ENCODE results near the gene USP1. TPM values are rescaled to one million over a fixed set of nuclear protein-coding genes. Genes with fewer than 3 reads are reported as not detected.

The USP1 gene
- total RNA-seq, 2 experiments from 2014 or later = 26.2 to 28.3 TPM

DNA sequence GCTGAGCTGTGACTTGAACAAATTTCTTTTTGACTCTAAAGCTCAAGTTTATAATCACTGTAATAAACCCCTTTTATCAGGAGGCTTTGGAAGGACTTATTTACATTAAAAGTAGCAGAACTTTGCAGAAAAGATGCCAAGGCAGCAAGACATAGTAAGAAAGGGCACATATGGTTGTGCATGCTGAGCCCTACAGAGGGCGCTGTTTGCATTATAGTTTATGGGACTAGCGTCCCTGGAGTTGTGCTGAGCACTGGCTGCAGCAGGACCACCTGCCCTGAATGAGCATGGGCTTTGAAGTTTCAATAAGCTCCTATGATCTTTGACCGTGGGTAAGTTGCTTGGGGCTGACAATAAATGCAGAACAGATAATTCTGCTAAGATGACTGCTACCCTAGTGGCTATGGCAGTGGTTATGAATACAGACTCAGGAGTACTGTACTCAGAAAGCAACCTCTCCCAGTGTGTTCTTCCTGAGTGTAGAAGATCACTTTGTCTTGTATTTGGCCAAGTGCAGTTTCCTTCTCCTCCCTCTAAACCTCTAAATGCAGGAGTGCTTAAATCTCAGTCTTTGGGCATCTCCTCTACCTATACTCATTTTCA, 45.4 kb upstream of the USP1 start:
- no peaks in the 10 kb centered on the region for H3K36me3 ChIP-seq (ENCODE audit: insufficient read depth, low read length)
- H3K4me1 Mint-ChIP-seq (ENCODE audit: low read depth) = no peaks in the 10 kb centered on the region
- H3K9me3 Mint-ChIP-seq = no peaks in the 10 kb centered on the region
- H3K27me3 Mint-ChIP-seq = no peaks in the 10 kb centered on the region
- no peaks in the 10 kb centered on the region for H3K4me1 ChIP-seq (ENCODE audit: insufficient read depth, low read length)
- ATAC-seq (ENCODE audit: poor library complexity) = no peak
- DNase-seq = peak in 5 of 14 experiments; percentile 2 to 34 (median 8)
- H3K4me3 ChIP-seq (ENCODE audit: low read length) = no peak overlapping the region
- no peak overlapping the region for H3K4me3 Mint-ChIP-seq
- CTCF ChIA-PET = interaction anchor here (1.7 kb wide), 1 partner anchor 13 kb away, joined by 4 read pairs; no protein-coding TSS in a partner anchor
- intact Hi-C loops (cut with DNase I, micrococcal nuclease) = loop anchor here in 1 of 2 experiments (5.0 kb wide), 1 partner anchor 356 kb away; no protein-coding TSS in a partner anchor
- no peaks in the 10 kb centered on the region for H3K9me3 ChIP-seq (ENCODE audit: control insufficient read depth in 1 of 2, insufficient read depth in 1 of 2, low read length in 2 of 2)
- POLR2A ChIA-PET = no interaction called here
- no peak overlapping the region for H3K27ac Mint-ChIP-seq
- no peaks in the 10 kb centered on the region for H3K36me3 Mint-ChIP-seq (ENCODE audit: low read depth)
- H3K27ac ChIP-seq (ENCODE audit: low read depth in 1 of 2, low read length in 2 of 2) = no peak overlapping the region
- TF ChIP-seq, protein P1, sequence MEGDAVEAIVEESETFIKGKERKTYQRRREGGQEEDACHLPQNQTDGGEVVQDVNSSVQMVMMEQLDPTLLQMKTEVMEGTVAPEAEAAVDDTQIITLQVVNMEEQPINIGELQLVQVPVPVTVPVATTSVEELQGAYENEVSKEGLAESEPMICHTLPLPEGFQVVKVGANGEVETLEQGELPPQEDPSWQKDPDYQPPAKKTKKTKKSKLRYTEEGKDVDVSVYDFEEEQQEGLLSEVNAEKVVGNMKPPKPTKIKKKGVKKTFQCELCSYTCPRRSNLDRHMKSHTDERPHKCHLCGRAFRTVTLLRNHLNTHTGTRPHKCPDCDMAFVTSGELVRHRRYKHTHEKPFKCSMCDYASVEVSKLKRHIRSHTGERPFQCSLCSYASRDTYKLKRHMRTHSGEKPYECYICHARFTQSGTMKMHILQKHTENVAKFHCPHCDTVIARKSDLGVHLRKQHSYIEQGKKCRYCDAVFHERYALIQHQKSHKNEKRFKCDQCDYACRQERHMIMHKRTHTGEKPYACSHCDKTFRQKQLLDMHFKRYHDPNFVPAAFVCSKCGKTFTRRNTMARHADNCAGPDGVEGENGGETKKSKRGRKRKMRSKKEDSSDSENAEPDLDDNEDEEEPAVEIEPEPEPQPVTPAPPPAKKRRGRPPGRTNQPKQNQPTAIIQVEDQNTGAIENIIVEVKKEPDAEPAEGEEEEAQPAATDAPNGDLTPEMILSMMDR (IDR thresholded peaks at IDR 0.05) = no peak
- H3K27me3 ChIP-seq (ENCODE audit: control insufficient read depth in 1 of 2, insufficient read depth in 2 of 2, low read length in 2 of 2) = no peaks in the 10 kb centered on the region

DNA sequence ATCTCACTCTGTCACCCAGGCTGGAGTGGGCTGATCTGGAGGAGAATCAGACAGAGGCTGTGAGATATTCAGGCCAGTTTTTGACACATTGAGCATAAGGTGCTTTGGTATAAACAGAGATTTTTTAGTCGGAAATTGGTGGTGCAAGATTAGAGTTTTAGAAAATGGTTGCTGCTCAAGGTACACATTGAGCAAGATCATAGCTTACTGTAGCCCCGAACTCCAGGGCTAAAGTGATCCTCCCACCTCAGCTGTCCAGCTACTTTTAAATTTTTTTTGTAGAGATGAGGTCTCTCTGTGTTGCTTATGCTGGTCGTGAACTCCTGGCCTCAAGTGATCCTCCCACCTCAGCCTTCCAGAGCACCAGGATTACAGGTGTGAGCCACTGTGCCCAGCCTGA, 43.9 kb upstream of the USP1 start:
- ATAC-seq (ENCODE audit: poor library complexity) (no peak), DNase-seq (no peak)
- H3K27me3 Mint-ChIP-seq = no peaks in the 10 kb centered on the region
- no peak overlapping the region for H3K4me3 Mint-ChIP-seq
- Histone ChIP-seq H3K9me3 (ENCODE audit: control insufficient read depth in 1 of 2, insufficient read depth in 1 of 2, low read length in 2 of 2) (no peaks in the 10 kb centered on the region), H3K27ac (ENCODE audit: low read depth in 1 of 2, low read length in 2 of 2) (no peak overlapping the region), H3K36me3 (ENCODE audit: insufficient read depth, low read length) (no peaks in the 10 kb centered on the region), H3K4me1 (ENCODE audit: insufficient read depth, low read length) (no peaks in the 10 kb centered on the region), H3K27me3 (ENCODE audit: control insufficient read depth in 1 of 2, insufficient read depth in 2 of 2, low read length in 2 of 2) (no peaks in the 10 kb centered on the region), H3K4me3 (ENCODE audit: low read length) (no peak overlapping the region)
- no peaks in the 10 kb centered on the region for H3K4me1 Mint-ChIP-seq (ENCODE audit: low read depth)
- H3K27ac Mint-ChIP-seq = no peak overlapping the region
- intact Hi-C loops (cut with DNase I, micrococcal nuclease) = loop anchor here in 1 of 2 experiments (5.0 kb wide), 1 partner anchor 354 kb away; no protein-coding TSS in a partner anchor
- ChIA-PET CTCF (no interaction called here), POLR2A (no interaction called here)
- no peaks in the 10 kb centered on the region for H3K9me3 Mint-ChIP-seq
- no peaks in the 10 kb centered on the region for H3K36me3 Mint-ChIP-seq (ENCODE audit: low read depth)
- TF ChIP-seq, protein P1 (IDR thresholded peaks at IDR 0.05) = no peak

DNA sequence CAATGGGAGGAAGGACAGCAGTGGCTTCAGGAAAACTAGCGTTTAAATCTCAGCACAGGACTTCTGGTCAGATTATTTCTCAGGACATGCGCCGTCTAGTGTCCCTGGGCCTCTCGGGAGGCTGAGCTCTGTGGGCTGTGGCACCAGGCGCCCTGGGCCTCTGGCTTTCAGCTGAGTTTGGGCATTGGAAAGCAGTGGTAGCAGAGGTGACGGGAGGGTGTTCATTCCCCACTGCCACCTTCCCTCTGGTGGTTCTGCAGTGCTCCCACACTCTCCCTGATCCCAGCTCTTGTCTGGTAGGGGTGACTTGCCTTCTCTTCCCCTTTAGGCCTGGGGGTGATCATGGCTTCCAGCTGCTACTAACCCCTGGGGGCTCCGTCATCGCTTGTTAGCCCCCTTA, 42.2 kb upstream of the USP1 start:
- H3K4me1 ChIP-seq (ENCODE audit: insufficient read depth, low read length) = no peaks in the 10 kb centered on the region
- Mint-ChIP-seq H3K9me3 (no peaks in the 10 kb centered on the region), H3K4me3 (no peak overlapping the region), H3K4me1 (ENCODE audit: low read depth) (no peaks in the 10 kb centered on the region), H3K36me3 (ENCODE audit: low read depth) (no peaks in the 10 kb centered on the region), H3K27me3 (no peaks in the 10 kb centered on the region), H3K27ac (no peak overlapping the region)
- intact Hi-C loops (cut with DNase I, micrococcal nuclease) = loop anchor here in 1 of 2 experiments (5.0 kb wide), 1 partner anchor 353 kb away; no protein-coding TSS in a partner anchor
- no peaks in the 10 kb centered on the region for H3K27me3 ChIP-seq (ENCODE audit: control insufficient read depth in 1 of 2, insufficient read depth in 2 of 2, low read length in 2 of 2)
- no peak for ATAC-seq (ENCODE audit: poor library complexity)
- POLR2A ChIA-PET = no interaction called here
- H3K36me3 ChIP-seq (ENCODE audit: insufficient read depth, low read length) = no peaks in the 10 kb centered on the region
- no peak for DNase-seq
- no peaks in the 10 kb centered on the region for H3K9me3 ChIP-seq (ENCODE audit: control insufficient read depth in 1 of 2, insufficient read depth in 1 of 2, low read length in 2 of 2)
- no peak overlapping the region for H3K27ac ChIP-seq (ENCODE audit: low read depth in 1 of 2, low read length in 2 of 2)
- TF ChIP-seq, protein P1 (IDR thresholded peaks at IDR 0.05) = no peak
- CTCF ChIA-PET = no interaction called here
- no peak overlapping the region for H3K4me3 ChIP-seq (ENCODE audit: low read length)
